ENCODE data around the gene AKR7A3. TPM values are rescaled to one million over a fixed set of nuclear protein-coding genes. Genes with fewer than 3 reads are reported as not detected.

Gene AKR7A3
- total RNA-seq, 4 donors from 2014 or later, result 0.84 to 4.1 (median 2.5) TPM

GRCh38 chr1:19317126-19317910 lies 28.7 kb upstream of the AKR7A3 start:
- Histone ChIP-seq H3K36me3 (peaks cover 0 to 54% (median 0%) of the 10 kb centered on the region in 3 donors), H3K27ac (no peak overlapping the region), H3K27me3 (no peaks in the 10 kb centered on the region), H3K9me3 (no peaks in the 10 kb centered on the region), H3K4me1 (peaks cover 0 to 45% (median 15%) of the 10 kb centered on the region in 4 donors), H3K4me3 (no peak overlapping the region)
- no peak for DNase-seq (ENCODE audit: low spot score in 2 of 2)
- WGBS, 2 donors, result 59 to 69% methylated on average over 10 to 13 of the region's 13 CpGs
- no peak for TF ChIP-seq EP300 (IDR thresholded peaks at IDR 0.05)
- no peak for TF ChIP-seq CTCF (IDR thresholded peaks at IDR 0.05)
- no peak for TF ChIP-seq POLR2A (IDR thresholded peaks at IDR 0.05)

- Histone ChIP-seq H3K27ac (no peak overlapping the region), H3K27me3 (no peaks in the 10 kb centered on the region), H3K4me1 (peaks cover 0 to 55% (median 22%) of the 10 kb centered on the region in 4 donors), H3K4me3 (no peak overlapping the region), H3K9me3 (no peaks in the 10 kb centered on the region), H3K36me3 (peaks cover 0 to 45% (median 0%) of the 10 kb centered on the region in 3 donors)
- DNase-seq (ENCODE audit: low spot score in 2 of 2), result no peak
- WGBS, 2 donors, result 75 to 81% methylated on average over 13 to 15 of the region's 17 CpGs
- TF ChIP-seq POLR2A (IDR thresholded peaks at IDR 0.05) (no peak), CTCF (IDR thresholded peaks at IDR 0.05) (no peak), EP300 (IDR thresholded peaks at IDR 0.05) (no peak)
These were observed 27.0 kb upstream of the AKR7A3 start for GRCh38 chr1:19315378-19316198.

GRCh38 chr1:19313961-19314882 lies 25.7 kb upstream of the AKR7A3 start:
- TF ChIP-seq POLR2A (IDR thresholded peaks at IDR 0.05), result no peak
- TF ChIP-seq EP300 (IDR thresholded peaks at IDR 0.05), result no peak
- no peak for TF ChIP-seq CTCF (IDR thresholded peaks at IDR 0.05)
- no peak overlapping the region for H3K4me3 ChIP-seq
- no peak overlapping the region for H3K27ac ChIP-seq
- H3K4me1 ChIP-seq, result peaks cover 0 to 64% (median 22%) of the 10 kb centered on the region in 4 donors
- peaks cover 0 to 35% (median 0%) of the 10 kb centered on the region in 3 donors for H3K36me3 ChIP-seq
- no peaks in the 10 kb centered on the region for H3K9me3 ChIP-seq
- WGBS, 2 donors, result 81 to 87% methylated on average over 8 to 10 of the region's 10 CpGs
- no peak for DNase-seq (ENCODE audit: low spot score in 2 of 2)
- no peaks in the 10 kb centered on the region for H3K27me3 ChIP-seq

- peak overlapping the region in 1 of 4 donors; percentile 92 for H3K27ac ChIP-seq
- no peaks in the 10 kb centered on the region for H3K27me3 ChIP-seq
- TF ChIP-seq CTCF (IDR thresholded peaks at IDR 0.05) (no peak), POLR2A (IDR thresholded peaks at IDR 0.05) (no peak), EP300 (IDR thresholded peaks at IDR 0.05) (no peak)
- H3K4me3 ChIP-seq, result no peak overlapping the region
- peaks cover 0 to 29% (median 0%) of the 10 kb centered on the region in 3 donors for H3K36me3 ChIP-seq
- H3K9me3 ChIP-seq, result no peaks in the 10 kb centered on the region
- peaks cover 0 to 65% (median 22%) of the 10 kb centered on the region in 4 donors for H3K4me1 ChIP-seq
- DNase-seq (ENCODE audit: low spot score in 2 of 2), result no peak
- 93 to 94% methylated on average over 3 to 4 of the region's 4 CpGs for WGBS, 2 donors
These were observed 25.0 kb upstream of the AKR7A3 start for GRCh38 chr1:19313636-19313959.

Data from tibial nerve (tissue), 4 donors.